SHP77 treated with DMSO at 0.1 percent for 48 hours (cell line): Measurements from ENCODE around the gene PPIL6.

ENCODE experiments used
- DNase-seq: peaks from one replicate; lab custom pipeline; 2025; lab: John Stamatoyannopoulos, UW

PPIL6 gene

DNA sequence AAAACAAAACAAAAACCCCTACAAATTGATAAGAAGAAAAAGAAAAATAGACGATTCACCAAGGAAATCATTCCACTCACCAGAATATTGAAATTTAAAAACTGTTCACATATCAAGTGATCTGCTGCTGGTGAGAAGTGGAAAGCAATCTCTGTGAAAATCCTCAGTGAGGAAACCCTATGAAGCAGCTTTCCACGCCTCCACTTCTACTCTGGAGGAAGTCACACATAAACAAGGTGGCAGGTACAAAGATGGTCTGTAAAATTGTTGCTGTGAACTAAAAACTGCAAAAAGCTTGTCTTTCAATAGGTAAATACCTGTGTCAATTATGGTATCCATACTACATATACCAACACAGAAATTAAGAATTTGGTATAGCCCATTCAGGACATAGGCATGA lies 76.7 kb downstream of the PPIL6 start:
- no peak for DNase-seq

DNA sequence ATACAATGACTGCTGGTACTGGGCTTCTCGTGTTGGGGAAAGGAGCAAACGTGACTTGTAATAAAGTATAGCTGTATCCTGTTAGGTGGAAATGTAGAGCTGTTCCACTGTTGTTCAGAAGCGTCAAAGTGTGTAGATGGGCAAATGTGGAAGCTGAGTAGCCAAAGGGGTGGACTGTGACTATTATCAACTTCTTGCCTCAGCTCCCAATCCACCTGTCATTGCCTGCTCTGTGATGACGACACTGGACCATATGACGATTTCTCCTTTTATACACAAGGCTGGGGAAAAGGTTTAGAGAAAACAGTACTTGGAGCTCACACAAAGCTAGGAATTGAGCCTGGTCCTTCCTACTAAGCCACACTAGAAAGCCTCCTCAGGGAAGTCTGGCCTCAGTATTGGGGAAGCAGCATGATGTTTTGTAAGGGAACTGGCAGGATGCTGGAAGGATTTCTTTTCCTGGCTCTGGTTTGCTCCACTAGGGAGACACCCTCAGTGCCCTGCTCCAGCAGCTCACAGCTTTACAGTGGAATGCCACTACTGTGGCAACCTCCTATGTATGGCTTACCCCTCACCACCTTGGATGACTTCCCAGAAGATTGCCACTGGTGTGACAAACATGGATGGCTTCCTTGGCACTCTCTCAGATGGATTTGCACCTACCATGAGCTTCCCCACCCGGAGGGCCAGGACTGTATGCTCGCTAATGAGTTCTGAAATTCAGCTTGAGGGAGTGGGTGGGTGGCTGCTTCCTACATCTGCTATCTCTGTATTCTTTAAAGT lies 78.1 kb downstream of the PPIL6 start:
- no peak for DNase-seq

DNA sequence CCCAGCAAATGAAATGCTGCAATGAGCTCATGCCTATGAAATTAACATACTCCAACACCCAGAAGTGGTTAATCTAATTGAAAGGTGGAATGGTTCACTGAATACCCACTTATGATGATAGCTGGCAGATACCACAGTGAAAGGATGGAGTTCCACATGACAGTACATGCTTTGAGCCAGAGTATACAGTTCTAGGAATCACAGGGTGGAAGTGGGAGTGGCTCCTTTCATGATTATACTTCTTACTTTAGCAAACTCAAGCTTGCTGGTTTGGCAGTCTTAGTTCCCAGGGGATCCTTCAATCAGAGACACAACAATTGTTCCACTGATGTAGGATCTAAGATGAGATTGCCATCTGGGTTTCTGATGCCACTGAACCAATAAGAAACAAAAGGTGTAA lies 79.6 kb downstream of the PPIL6 start:
- DNase-seq: no peak

DNA sequence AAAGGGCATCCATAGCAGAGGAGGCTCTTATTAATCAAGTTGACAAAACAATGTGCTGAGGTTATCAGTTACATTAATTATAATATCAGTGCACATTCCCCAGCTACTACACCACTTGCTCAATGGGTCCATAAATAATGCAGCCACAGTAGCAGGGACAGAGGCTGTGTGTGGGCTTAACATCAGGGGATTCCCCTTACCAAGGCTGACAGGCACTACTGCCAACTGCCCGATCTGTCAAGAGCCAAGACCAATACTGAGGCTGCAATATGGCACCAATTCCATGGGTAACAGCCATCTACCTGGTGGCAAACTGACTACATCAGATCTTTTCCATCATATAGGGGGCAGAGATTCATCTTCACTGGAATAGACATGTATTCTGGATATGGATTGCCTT lies 80.1 kb downstream of the PPIL6 start:
- no peak for DNase-seq

DNA sequence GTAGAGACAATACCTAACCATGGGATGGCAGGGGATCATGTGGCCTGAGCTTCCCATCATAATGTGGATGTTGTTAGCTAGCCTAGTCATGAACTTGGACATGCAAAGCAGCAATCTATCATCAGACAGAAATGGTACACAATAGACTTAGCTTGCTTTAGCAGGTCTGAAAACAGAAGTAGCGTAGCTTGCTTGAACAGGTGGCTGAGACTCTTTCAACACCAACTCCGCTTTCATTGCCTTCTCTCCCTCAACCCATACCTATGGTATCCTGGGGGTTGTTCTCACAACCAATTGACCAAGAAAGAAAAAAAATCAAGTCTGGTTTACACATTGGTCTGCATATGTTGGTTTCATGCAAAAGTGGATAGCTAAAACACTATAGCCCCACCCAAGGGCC lies 81.2 kb downstream of the PPIL6 start:
- DNase-seq: no peak

DNA sequence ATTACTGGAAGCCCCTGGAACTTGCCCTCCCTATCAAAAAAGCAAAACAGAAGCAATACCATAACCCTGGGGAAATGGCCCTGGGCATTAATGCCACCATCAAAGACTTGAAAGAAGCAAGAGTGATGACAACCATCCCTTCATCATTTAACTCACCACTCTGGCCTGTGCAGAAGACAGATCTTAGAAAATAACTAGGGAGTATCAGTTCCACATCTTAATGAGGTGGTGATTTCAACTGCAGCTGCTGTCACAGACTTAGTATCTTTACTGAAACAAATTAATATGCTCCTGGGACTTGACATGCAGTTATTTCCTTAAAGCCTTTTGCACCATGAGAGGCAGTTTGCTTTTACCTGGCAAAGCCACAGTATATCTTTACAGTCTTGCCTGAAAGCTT lies 82.2 kb downstream of the PPIL6 start:
- no peak for DNase-seq

DNA sequence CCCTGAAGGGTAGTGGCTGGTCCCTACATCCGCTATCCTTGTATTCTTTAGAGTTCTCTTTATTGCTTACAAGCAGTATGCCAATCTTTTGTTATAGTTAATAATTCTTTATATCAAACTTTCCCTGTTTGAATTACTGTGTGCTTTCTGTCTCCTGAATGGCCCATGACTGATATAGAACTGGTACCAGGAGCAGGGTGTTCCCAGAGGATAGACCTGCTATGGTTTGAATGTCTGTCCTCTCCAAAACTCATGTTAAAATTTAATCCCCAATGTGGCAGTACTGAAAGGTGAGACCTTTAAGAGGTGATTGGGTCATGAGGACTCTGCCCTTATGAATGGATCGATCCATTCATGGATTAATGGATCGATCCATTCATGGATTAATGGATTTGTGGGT lies 84.2 kb downstream of the PPIL6 start:
- DNase-seq: no peak

DNA sequence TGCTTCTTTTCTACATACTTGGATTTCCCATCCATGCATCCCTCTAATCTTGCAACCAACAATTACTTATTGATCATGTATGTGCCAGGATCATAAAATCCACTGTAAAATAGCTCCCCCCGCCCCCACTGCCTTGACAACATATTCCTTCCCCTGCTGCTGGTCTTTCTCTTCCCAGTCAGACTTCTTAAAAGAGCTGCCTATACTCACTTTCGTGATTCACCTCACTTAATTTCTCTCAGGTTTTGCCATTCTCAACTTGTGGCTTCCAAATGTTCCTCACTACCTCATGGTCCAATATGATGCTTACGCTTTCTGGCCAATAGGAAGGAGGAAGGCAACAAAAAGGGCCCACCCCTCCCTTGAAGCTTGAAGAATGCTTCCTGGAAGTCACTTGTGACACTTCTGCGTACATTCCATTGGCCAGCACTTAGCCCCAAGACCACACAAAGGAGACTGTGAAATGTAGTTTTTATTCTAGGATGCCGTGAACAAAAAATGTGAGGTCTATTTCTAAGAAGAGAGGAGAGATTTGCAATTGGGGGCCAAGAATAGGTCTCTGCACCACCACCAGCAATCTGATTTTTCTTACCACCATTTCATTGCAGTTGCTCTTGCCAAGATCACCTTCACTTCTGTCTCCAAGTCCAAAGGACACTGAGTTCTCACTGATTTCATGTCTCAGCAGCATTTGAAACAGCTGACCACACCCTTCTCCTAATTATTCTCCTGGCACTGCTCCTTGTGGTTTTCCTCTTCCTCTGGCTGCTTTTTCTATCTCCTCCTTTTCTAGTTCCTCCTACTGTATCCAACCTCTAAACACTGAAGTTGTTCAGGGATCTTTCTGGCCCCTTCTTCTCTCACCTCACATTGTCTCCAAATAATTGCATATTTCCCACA lies 88.9 kb downstream of the PPIL6 start:
- DNase-seq: no peak

DNA sequence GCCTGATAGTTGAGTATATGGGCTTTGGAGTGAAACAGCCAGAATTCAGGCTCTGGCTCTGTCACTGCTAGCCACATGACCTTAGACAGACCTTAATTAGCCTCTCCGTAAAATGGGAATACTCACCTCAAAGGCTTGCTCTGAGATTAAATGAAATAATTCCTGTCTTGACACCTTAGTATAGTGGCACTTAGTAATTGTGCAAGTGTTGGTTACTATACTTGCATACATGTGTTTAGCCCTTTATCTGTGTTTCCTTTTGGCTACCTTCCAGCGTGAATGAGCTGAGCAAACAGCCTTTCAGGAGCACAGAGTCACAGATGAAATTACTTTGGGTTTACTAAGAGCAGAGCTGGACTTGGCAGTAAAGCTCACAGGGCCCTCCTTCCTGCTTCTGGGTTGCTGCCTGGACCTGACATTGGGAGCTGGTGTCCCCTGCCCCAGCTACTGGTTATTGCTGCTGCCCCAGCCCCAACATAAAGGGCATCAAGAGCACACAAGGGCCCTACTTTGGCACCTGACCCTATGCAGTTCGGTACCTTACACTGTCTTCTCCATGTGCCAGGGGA lies 90.9 kb downstream of the PPIL6 start:
- peak; percentile 1 for DNase-seq

DNA sequence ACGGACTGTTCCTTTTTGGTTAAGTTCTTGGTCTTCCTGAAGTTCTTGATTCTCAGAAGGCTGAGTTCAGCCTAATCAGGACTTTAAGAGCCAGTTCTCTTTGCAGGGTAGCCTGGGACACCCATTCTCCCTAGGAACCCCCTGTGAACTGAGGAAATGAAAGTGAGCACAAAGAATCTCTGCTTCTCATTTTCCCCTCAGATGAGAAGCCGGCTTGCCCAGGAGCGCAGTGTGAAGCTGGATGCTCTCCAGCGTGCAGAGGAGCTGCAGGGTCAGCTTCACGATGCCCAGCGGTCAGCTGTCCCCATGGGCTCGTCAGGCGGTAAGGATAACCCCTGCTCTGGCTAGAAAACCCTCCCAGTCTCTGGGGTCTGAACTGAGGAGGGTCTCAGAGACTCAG lies 92.2 kb downstream of the PPIL6 start:
- DNase-seq: no peak

DNA sequence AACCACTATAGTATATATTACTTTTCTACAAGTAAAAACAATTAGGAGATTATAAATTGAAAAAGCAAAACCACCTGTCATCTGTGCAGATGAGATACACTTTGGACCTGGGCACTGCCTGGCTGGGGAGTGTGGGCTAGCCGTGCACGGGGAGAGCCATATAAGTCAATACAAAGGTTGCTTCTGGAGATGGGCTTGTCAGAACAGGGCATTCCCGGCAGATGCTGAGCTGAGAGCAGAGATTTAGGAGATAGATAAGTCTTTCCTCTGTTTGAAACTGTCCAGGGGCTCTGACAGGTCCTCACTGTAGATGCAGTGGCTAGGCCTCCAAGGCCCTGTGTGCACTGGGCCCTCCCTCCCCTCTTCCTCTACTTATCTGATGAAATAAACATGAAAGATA lies 92.6 kb downstream of the PPIL6 start:
- DNase-seq: no peak

DNA sequence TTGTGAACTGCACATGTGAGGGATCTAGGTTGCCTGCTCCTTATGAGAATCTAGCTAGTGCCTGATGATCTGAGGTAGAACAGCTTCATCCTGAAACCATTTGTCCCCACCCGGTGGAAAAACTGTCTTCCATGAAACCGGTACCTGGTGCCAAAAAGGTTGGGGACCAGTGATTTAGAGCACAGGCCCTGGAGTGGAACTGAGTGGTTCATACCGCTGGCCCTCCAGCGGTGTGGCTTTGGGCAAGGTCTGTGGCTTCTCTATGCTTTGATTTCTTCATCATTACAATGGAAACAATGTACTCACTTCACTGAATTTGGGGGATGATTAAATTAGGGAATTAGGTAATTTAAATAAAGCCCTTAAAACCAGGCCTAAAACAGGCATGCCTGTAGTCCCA lies 94.4 kb downstream of the PPIL6 start:
- no peak for DNase-seq

DNA sequence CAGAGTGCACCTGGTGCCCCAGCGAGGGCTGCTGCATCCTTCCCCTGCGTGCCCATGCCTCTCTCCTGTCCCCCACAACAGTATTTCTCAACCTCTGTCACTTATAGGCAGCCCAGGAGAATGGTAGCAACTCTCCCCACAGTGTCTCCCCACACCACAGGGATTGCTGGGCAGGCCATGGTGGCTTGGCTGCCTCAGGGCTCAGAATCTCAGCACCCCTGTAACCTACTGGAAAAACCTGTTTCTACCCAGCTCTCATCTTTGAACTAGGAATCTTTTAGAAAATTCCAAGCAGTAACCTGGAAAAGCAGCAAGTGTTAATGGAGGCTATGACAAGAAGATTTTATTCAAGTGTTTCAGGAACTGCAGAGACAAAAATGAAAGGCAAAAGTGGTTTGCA lies 96.2 kb downstream of the PPIL6 start:
- DNase-seq: no peak

DNA sequence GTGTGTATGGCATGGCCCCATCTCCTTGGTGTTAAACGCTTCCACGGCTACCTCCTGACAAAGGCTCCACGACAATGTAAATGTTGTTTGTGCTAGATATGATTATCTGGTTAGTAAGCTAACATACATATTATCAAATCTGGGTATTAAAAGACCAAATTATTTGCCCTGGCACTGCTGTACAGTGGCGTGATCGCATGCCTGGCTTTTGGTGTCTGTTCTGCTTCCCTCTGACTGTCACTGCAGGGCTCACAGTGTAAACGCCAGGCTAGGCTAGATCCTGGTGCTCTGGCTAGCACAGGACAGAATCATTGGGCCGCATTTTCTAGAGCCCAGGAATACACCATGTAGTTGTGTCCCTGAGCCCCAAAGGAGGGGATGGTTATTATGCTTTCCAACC lies 96.9 kb downstream of the PPIL6 start:
- no peak for DNase-seq

DNA sequence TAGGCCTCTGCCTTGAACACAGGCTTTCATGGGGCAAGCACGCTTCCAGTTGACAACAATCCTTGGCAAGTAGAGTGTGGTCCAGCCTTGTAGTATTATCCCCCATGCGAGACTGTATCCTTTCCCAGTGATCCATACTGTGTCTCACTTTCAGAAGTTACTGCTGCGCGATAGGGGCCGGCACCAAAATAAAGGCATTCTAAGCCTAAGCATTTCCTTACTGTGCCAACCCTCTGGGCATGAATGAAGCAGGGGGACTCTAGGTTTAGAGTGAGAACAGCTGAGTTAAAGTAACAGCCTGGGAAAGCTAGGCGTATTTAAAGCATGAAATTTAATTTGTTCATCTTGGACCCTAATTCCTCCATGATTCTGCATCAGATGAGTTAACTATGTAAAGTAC lies 97.5 kb downstream of the PPIL6 start:
- DNase-seq: no peak

DNA sequence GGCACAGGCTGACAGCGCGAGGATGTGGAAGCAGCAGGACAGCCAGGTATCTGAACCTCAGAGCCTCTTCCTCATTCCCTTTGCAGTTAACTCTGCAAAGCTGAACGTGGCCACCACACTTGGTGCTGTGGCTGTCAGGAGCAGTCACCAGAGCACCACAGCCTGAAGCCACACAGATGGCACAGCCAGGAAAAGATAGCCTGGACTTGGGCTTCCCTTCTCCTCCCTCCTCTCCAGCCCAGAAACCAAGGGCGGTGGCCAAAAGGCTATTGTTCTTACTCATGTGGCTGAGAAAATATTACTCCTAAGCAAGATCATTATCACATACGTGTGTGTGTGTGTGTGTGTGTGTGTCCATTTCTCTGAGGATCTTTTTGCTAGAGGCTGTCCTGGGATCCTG lies 97.9 kb downstream of the PPIL6 start:
- no peak for DNase-seq

DNA sequence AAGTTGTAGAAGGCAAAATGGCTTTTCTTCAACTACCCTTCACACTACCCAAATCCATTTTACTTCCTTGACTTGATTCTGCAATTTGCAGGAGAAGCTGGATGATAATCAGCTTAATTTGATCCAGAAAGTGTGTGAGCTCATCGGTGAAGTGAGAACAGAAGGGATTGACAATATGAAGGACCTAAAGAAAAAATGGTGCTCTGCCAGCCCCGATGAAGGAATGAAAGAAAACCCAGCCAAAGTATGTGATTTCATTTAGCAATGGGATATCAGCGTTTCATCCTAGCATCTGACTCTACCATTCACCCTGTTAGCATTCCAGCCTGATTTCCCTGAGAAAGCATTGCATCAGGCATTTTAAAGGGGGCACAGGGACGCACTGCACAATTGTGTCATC lies 99.6 kb downstream of the PPIL6 start:
- no peak for DNase-seq
